Keratinocyte (primary cell): ENCODE results near the gene MRC2.

ENCODE experiments used
- CTCF ChIP-seq, 3 experiments: IDR thresholded peaks in 1 of 3; conservative IDR thresholded peaks in 1 of 3; optimal IDR thresholded peaks in 1 of 3; 2 replicates in 2 of 3; 3 replicates in 1 of 3; pipeline versions ENCODE3 to v1.5.1; 2011; ENCODE audit warnings: low read length in 3 of 3, mild to moderate bottlenecking in 3 of 3, moderate library complexity in 2 of 3, control low read depth in 1 of 3, inconsistent platforms in 1 of 3; ENCODE audit not compliant: insufficient read depth in 2 of 3; ENCODE audit errors: extremely low read depth in 1 of 3
- EZH2 ChIP-seq: IDR thresholded peaks from one replicate; pipeline ENCODE4 v1.6.1; 2012; ENCODE audit warnings: inconsistent platforms, mild to moderate bottlenecking, low read length, moderate library complexity

DNA sequence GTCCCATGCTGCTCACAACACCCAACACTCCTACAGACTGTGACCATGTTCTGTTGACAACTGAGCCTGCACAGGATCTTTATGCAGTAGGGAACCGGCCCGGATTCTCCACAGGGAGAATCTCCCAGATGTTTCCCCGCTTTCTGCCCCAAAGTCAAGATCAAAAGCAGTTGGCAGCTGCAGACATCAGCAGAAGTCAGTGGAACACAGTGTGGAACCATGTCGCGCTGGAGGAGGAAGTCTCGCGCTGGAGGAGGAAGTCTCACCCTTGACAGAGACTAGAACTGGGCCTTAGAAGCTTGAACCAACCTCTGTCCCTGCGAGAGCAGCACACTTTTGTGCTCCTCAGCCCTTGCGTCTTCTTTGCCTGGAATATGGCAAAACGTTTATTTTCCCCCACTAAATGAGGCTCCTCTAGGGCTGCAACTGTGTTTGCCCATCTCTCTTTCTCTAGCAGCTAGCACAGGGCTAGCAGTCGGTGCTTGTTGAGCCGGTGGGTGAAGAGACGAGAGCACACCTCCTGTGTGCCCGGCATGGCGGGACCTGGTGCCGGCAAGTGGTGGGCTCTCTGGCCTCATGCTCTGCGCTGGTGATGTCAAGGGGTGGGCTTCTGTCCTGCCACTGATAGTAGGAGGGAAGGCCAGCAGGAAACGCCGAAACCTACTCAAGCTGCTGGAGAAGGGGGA is 2.1 kb upstream of the MRC2 start:
- TF ChIP-seq CTCF (optimal IDR thresholded peaks at IDR 0.05 in 1 of 3, IDR thresholded peaks at IDR 0.05 in 1 of 3, conservative IDR thresholded peaks at IDR 0.05 in 1 of 3; ENCODE audit: extremely low read depth in 1 of 3, insufficient read depth in 2 of 3, low read length in 3 of 3): no peak
- TF ChIP-seq EZH2: no peak
